ENCODE results near the gene CUX1. TPM values are rescaled to one million over a fixed set of nuclear protein-coding genes. Genes with fewer than 3 reads are reported as not detected.
"Not testable (repeated sequence)": the region's sequence is repeated elsewhere in the genome, so short reads cannot be mapped to it uniquely, and the experiment has no call there.

CUX1 gene
- total RNA-seq, 1 donor from 2014 or later = 118 TPM

GRCh38 chr7:102330666-102331460 lies 513.4 kb downstream of the CUX1 start:
- not testable (repeated sequence) for H3K9me3 Mint-ChIP-seq (ENCODE audit: low read depth); H3K4me1 Mint-ChIP-seq (ENCODE audit: low read depth); H3K27ac Mint-ChIP-seq (ENCODE audit: unreplicated experiment); H3K36me3 Mint-ChIP-seq (ENCODE audit: low read depth); DNase-seq (ENCODE audit: low spot score); H3K4me3 Mint-ChIP-seq (ENCODE audit: unreplicated experiment)
- peaks cover 30% of the 10 kb centered on the region for H3K27me3 Mint-ChIP-seq (ENCODE audit: low read depth)

Small RNA genes within 50 kb of the gene (microRNA-seq; reads per million reads assigned to microRNA genes)
- gene MIR4285 (ENCODE audit: borderline number of aligned reads) = not detected

Other genes starting within 250 kb of the CUX1 start
- 3.4 to 5.1 TPM (median 4.7 TPM) in 3 replicates for gene MYL10, start 188.3 kb upstream of the CUX1 start, total RNA-seq